ENCODE measurements around the gene EBP. TPM values are rescaled to one million over a fixed set of nuclear protein-coding genes. Genes with fewer than 3 reads are reported as not detected.

EBP gene
- total and polyA plus RNA-seq, 9 of the 15 experiments (the other 6 are each of a cell fraction or from before 2014, with no cell fraction given): 228 to 987 (median 274) TPM

- TF ChIP-seq BACH1 (tag; IDR thresholded peaks at IDR 0.05): no peak
- no peak for TF ChIP-seq PHB (CRISPR knock-in tag; IDR thresholded peaks at IDR 0.05)
- TF ChIP-seq FOS (IDR thresholded peaks at IDR 0.05; ENCODE audit: extremely low read depth, insufficient read length): peak; percentile 38
- TF ChIP-seq ZNF717 (CRISPR knock-in tag; IDR thresholded peaks at IDR 0.05): no peak
- peak; percentile 65; the same call in 1 of the 2 replicates for TF ChIP-seq MBD2 (IDR thresholded peaks at IDR 0.05; ENCODE audit: borderline replicate concordance, low read depth)
- TF ChIP-seq SP2 (IDR thresholded peaks at IDR 0.05; ENCODE audit: extremely low read depth, low read depth, low read length, poor library complexity, severe bottlenecking): no peak
- TF ChIP-seq, protein P1, sequence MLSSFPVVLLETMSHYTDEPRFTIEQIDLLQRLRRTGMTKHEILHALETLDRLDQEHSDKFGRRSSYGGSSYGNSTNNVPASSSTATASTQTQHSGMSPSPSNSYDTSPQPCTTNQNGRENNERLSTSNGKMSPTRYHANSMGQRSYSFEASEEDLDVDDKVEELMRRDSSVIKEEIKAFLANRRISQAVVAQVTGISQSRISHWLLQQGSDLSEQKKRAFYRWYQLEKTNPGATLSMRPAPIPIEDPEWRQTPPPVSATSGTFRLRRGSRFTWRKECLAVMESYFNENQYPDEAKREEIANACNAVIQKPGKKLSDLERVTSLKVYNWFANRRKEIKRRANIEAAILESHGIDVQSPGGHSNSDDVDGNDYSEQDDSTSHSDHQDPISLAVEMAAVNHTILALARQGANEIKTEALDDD (IDR thresholded peaks at IDR 0.05): no peak
- TF ChIP-seq, protein P2, sequence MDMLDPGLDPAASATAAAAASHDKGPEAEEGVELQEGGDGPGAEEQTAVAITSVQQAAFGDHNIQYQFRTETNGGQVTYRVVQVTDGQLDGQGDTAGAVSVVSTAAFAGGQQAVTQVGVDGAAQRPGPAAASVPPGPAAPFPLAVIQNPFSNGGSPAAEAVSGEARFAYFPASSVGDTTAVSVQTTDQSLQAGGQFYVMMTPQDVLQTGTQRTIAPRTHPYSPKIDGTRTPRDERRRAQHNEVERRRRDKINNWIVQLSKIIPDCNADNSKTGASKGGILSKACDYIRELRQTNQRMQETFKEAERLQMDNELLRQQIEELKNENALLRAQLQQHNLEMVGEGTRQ (CRISPR knock-in tag; IDR thresholded peaks at IDR 0.05): peak; percentile 67
- TF ChIP-seq, protein P3, sequence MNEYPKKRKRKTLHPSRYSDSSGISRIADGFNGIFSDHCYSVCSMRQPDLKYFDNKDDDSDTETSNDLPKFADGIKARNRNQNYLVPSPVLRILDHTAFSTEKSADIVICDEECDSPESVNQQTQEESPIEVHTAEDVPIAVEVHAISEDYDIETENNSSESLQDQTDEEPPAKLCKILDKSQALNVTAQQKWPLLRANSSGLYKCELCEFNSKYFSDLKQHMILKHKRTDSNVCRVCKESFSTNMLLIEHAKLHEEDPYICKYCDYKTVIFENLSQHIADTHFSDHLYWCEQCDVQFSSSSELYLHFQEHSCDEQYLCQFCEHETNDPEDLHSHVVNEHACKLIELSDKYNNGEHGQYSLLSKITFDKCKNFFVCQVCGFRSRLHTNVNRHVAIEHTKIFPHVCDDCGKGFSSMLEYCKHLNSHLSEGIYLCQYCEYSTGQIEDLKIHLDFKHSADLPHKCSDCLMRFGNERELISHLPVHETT (CRISPR knock-in tag; conservative IDR thresholded peaks at IDR 0.05 in 1 of 2, IDR thresholded peaks at IDR 0.05 in 1 of 2): peak in 1 of 2 experiments; percentile 82; a peak in 2 of 4 replicates
- no peak for TF ChIP-seq POU5F1 (IDR thresholded peaks at IDR 0.05; ENCODE audit: borderline replicate concordance, low read depth, low read length, partially characterized antibody)
- no peak; the same call in 1 of the 2 replicates for TF ChIP-seq FOSL1 (tag; conservative IDR thresholded peaks at IDR 0.05)
- no peak for TF ChIP-seq ZNF584 (CRISPR knock-in tag; IDR thresholded peaks at IDR 0.05; ENCODE audit: low read depth)
- TF ChIP-seq PTBP1 (IDR thresholded peaks at IDR 0.05; ENCODE audit: low read depth, low read length): 0 out of 2 replicates have a peak, but pooled peaks have one; percentile 25
- no peak for TF ChIP-seq ZNF589 (CRISPR knock-in tag; IDR thresholded peaks at IDR 0.05; ENCODE audit: low read depth)
- TF ChIP-seq THAP7 (CRISPR knock-in tag; IDR thresholded peaks at IDR 0.05): no peak
- TF ChIP-seq, protein P4, sequence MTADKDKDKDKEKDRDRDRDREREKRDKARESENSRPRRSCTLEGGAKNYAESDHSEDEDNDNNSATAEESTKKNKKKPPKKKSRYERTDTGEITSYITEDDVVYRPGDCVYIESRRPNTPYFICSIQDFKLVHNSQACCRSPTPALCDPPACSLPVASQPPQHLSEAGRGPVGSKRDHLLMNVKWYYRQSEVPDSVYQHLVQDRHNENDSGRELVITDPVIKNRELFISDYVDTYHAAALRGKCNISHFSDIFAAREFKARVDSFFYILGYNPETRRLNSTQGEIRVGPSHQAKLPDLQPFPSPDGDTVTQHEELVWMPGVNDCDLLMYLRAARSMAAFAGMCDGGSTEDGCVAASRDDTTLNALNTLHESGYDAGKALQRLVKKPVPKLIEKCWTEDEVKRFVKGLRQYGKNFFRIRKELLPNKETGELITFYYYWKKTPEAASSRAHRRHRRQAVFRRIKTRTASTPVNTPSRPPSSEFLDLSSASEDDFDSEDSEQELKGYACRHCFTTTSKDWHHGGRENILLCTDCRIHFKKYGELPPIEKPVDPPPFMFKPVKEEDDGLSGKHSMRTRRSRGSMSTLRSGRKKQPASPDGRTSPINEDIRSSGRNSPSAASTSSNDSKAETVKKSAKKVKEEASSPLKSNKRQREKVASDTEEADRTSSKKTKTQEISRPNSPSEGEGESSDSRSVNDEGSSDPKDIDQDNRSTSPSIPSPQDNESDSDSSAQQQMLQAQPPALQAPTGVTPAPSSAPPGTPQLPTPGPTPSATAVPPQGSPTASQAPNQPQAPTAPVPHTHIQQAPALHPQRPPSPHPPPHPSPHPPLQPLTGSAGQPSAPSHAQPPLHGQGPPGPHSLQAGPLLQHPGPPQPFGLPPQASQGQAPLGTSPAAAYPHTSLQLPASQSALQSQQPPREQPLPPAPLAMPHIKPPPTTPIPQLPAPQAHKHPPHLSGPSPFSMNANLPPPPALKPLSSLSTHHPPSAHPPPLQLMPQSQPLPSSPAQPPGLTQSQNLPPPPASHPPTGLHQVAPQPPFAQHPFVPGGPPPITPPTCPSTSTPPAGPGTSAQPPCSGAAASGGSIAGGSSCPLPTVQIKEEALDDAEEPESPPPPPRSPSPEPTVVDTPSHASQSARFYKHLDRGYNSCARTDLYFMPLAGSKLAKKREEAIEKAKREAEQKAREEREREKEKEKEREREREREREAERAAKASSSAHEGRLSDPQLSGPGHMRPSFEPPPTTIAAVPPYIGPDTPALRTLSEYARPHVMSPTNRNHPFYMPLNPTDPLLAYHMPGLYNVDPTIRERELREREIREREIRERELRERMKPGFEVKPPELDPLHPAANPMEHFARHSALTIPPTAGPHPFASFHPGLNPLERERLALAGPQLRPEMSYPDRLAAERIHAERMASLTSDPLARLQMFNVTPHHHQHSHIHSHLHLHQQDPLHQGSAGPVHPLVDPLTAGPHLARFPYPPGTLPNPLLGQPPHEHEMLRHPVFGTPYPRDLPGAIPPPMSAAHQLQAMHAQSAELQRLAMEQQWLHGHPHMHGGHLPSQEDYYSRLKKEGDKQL (CRISPR knock-in tag; IDR thresholded peaks at IDR 0.05; ENCODE audit: borderline replicate concordance): no peak
Observed at GRCh38 chrX:48574270-48575266, 53.0 kb downstream of the EBP start, which contains the start of gene RBM3 (continued).
